Kidney epithelial cell (primary cell): ENCODE data around the gene CDKL4. TPM values are rescaled to one million over a fixed set of nuclear protein-coding genes. Genes with fewer than 3 reads are reported as not detected.

Experiments
- DNase-seq: peaks from one replicate; pipeline ENCODE4 v3.0.0-alpha.2; 2010; ENCODE audit warnings: low read depth
- H3K27me3 ChIP-seq: 2 replicates; pipeline ENCODE4 v1.6.0; 2011; ENCODE audit warnings: low read length; ENCODE audit not compliant: control insufficient read depth, insufficient read depth
- H3K36me3 ChIP-seq: 2 replicates; pipeline ENCODE4 v1.5.1; 2011; ENCODE audit warnings: low read length; ENCODE audit not compliant: control insufficient read depth, insufficient read depth
- H3K4me3 ChIP-seq: 2 replicates; pipeline ENCODE4 v1.5.1; 2011; ENCODE audit warnings: low read depth, mild to moderate bottlenecking, control low read depth, low read length
- total RNA-seq: library from RNA; depleted of rRNA; stranded (reverse); fragments of >200 nt; gene quantifications from 2 replicates; pipeline ENCODE4 v1.2.3, GENCODE V29; 2015
- TF ChIP-seq, protein P1 (sequence below): IDR thresholded peaks from 2 replicates; pipeline ENCODE4 v1.5.1; 2011; ENCODE audit warnings: mild to moderate bottlenecking, moderate library complexity, low read length, control low read depth, inconsistent platforms; ENCODE audit not compliant: insufficient read depth, poor library complexity, severe bottlenecking

CDKL4 gene
- total RNA-seq, 1 donor from 2014 or later, result 1.2 TPM

DNA sequence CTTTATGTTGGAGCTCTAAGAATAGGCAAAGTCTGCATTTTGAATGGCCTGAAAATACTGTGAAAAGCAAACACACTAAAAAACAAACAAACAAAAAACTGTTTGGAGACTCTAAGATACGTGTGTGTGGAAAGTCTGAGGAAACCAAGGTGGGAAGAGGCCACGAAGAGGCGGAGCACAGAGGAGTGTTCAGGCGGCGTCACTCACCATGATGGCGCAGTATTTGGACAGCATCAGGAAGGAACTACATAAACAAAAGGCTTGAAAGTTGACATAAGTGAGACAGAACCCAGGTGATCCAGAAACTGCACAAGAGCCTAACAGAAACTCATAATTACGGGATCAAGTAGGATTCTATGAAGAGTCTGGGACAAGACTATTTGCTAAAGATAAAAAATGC is 72.1 kb downstream of the CDKL4 start:
- TF ChIP-seq, protein P1, sequence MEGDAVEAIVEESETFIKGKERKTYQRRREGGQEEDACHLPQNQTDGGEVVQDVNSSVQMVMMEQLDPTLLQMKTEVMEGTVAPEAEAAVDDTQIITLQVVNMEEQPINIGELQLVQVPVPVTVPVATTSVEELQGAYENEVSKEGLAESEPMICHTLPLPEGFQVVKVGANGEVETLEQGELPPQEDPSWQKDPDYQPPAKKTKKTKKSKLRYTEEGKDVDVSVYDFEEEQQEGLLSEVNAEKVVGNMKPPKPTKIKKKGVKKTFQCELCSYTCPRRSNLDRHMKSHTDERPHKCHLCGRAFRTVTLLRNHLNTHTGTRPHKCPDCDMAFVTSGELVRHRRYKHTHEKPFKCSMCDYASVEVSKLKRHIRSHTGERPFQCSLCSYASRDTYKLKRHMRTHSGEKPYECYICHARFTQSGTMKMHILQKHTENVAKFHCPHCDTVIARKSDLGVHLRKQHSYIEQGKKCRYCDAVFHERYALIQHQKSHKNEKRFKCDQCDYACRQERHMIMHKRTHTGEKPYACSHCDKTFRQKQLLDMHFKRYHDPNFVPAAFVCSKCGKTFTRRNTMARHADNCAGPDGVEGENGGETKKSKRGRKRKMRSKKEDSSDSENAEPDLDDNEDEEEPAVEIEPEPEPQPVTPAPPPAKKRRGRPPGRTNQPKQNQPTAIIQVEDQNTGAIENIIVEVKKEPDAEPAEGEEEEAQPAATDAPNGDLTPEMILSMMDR, result no peak
- no peak overlapping the region for H3K4me3 ChIP-seq
- H3K27me3 ChIP-seq, result no peaks in the 10 kb centered on the region
- no peaks in the 10 kb centered on the region for H3K36me3 ChIP-seq
- no peak for DNase-seq

DNA sequence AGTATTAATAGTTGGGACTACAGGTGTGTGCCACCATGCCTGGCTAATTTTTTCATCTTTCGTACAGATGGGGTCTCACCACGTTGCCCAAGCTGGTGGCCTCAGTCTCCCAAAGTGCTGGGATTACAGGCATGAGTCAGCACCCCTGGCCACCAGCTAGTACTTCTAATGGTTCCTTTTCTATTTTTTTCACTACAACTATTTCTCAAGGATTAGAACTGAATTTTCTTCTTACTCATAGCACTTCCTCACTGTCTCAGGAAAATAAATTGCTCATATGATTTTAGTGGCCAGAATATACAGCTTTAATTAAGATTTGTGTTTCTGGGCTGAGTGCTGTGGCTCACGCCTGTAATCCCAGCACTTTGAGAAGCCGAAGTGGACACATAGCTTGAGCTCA is 79.7 kb downstream of the CDKL4 start:
- TF ChIP-seq, protein P1, result no peak
- no peak for DNase-seq
- Histone ChIP-seq H3K27me3 (no peaks in the 10 kb centered on the region), H3K4me3 (no peak overlapping the region), H3K36me3 (no peaks in the 10 kb centered on the region)

DNA sequence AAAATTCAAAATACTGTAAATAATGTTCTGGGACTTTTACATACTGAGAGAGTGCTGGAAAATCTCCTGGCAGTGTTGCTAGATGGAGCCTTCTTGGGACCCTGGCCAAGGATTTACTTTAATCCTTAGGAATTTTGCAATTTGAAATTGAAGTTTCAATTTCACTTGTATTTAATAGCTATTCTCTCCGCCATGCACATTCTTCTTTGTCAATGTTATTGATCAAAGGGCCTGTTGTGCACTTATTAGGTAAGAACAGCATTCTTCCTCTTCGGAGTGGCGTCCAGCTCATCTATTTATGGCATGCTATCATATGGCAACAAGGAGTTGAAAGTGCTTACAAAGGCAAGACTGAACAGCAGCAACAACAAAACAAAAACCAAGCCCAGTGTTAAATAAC is 82.8 kb downstream of the CDKL4 start:
- no peak for DNase-seq
- H3K36me3 ChIP-seq, result no peaks in the 10 kb centered on the region
- TF ChIP-seq, protein P1, result no peak
- H3K27me3 ChIP-seq, result no peaks in the 10 kb centered on the region
- no peak overlapping the region for H3K4me3 ChIP-seq

DNA sequence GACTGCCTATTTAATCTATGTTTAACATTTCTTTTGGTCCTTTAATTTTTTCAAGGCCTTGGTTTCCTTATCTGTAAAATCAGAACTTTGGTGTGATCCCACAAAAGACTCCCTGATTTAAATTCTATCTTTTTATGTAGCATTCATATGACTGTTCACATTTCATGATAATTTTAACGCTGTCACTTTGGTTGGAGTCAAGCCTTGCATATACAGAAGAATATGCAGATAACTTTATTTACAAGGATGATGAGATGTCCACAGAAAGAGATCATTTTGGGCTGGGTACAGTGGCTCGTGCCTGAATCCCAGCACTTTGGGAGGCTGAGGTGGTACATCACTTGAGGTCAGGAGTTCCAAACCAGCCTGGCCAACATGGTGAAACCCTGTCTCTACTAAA is 84.5 kb downstream of the CDKL4 start:
- TF ChIP-seq, protein P1, result no peak
- Histone ChIP-seq H3K27me3 (no peaks in the 10 kb centered on the region), H3K36me3 (no peaks in the 10 kb centered on the region), H3K4me3 (no peak overlapping the region)
- DNase-seq, result no peak

DNA sequence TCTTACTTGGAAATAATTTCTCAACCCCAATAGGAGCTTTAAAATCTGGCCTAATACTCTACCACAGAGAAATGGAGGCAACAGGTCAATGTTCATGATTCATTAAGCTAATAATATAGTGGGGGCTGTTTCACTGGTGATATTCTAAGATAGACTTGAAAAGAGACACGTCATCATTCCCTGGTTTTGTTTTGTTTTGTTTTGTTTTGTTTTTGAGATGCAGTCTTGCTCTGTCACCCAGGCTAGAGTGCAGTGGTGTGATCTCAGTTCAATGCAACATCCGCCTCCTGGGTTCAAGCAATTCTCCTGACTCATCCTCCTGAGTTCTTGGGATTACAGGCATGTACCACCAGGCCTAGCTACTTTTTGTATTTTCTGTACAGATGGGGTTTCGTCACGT is 85.4 kb downstream of the CDKL4 start:
- no peaks in the 10 kb centered on the region for H3K36me3 ChIP-seq
- no peak overlapping the region for H3K4me3 ChIP-seq
- H3K27me3 ChIP-seq, result no peaks in the 10 kb centered on the region
- TF ChIP-seq, protein P1, result no peak
- DNase-seq, result no peak

DNA sequence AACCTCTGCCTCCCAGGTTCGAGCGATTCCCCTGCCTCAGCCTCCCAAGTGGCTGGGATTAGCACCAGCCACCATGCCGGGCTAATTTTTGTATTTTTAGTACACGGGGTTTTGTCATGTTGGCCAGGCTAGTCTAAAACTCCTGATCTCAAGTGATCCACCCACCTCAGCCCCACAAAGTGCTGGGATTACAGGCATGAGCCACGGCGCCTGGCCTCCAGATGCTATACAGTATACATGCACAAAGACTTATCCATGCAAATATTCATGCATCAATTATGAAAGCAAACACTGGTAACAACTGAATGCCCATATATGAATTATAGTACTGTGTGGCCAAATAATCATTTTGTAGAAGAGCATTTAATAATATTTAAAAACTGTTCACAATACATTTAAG is 86.9 kb downstream of the CDKL4 start:
- Histone ChIP-seq H3K4me3 (no peak overlapping the region), H3K27me3 (no peaks in the 10 kb centered on the region), H3K36me3 (no peaks in the 10 kb centered on the region)
- TF ChIP-seq, protein P1, result no peak
- DNase-seq, result no peak
